ENCODE data around the gene PHF12.

DNA sequence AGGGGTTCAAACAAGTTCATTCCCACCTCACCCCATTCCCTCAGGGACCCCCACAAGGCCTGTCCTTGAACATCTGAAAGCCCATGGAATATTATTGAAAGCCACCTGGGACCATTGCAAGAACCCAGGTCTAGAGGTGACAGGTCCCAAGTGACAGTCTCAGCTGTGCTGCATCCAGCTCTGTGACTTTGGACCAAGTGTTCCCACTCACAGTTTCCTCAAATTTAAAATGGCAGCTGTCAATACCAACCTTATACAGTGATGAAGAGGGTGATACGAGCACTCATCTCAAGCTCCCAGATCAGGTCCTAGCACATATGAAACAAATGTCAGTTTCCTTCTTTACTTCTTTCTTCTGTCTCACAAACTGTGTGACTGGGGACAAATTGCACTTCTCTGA lies 87.4 kb downstream of the PHF12 start:
- TF ChIP-seq ISL1 (CRISPR knock-in tag; IDR thresholded peaks at IDR 0.05): no peak
- no peak for TF ChIP-seq PATZ1 (CRISPR knock-in tag; IDR thresholded peaks at IDR 0.05; ENCODE audit: borderline replicate concordance)
- no peak for TF ChIP-seq PPARA (CRISPR knock-in tag; IDR thresholded peaks at IDR 0.05; ENCODE audit: borderline replicate concordance)
- TF ChIP-seq, protein P1, sequence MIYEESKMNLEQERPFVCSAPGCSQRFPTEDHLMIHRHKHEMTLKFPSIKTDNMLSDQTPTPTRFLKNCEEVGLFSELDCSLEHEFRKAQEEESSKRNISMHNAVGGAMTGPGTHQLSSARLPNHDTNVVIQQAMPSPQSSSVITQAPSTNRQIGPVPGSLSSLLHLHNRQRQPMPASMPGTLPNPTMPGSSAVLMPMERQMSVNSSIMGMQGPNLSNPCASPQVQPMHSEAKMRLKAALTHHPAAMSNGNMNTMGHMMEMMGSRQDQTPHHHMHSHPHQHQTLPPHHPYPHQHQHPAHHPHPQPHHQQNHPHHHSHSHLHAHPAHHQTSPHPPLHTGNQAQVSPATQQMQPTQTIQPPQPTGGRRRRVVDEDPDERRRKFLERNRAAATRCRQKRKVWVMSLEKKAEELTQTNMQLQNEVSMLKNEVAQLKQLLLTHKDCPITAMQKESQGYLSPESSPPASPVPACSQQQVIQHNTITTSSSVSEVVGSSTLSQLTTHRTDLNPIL (CRISPR knock-in tag; IDR thresholded peaks at IDR 0.05; ENCODE audit: low read depth): no peak
- no peak for TF ChIP-seq GLIS3 (CRISPR knock-in tag; IDR thresholded peaks at IDR 0.05)
- TF ChIP-seq ZFP30 (CRISPR knock-in tag; IDR thresholded peaks at IDR 0.05): no peak
